CD4-positive, alpha-beta T cell treated with Interleukin-17A for 1 hour (primary cell): ENCODE results near the gene DNAH3.

Source experiments
- DNase-seq: peaks from one replicate; pipeline ENCODE4 v3.0.0-alpha.2; 2020

DNAH3 gene

DNA sequence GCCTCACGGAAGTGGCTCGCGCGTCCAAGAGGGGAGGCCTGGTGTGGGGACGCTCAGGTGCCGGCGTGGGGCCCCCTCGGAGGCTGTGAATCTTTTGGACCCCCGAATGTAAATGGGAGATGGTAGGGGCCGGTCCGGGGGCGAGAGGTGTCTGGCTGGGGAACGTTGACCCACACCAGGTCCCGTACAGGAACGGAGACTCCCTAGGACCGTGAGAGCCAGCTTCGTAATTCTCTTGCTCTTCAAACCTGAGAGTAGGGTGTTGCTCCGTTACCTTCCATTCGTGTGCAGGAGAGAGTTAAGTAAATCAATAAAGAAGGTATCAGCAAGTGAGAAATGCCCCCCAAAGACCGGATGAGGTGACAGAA lies 249.6 kb downstream of the DNAH3 start:
- DNase-seq, result no peak

- peak; percentile 94 for DNase-seq
These were observed 250.2 kb downstream of the DNAH3 start, which contains the start of the genes DCUN1D3 and LYRM1 for GRCh38 chr16:20900299-20901067. Gene DCUN1D3, minus strand, starts transcription at chr16:20900358. Its CDS starts 37,820 bp downstream, at chr16:20862538. Gene LYRM1, plus strand, starts transcription at chr16:20900771. Its CDS starts 14,785 bp downstream, at chr16:20915556.

- no peak for DNase-seq
These were observed 251.0 kb downstream of the DNAH3 start for GRCh38 chr16:20899477-20900298.

GRCh38 chr16:20899071-20899470 lies 251.6 kb downstream of the DNAH3 start:
- DNase-seq, result no peak

GRCh38 chr16:20897922-20898321 lies 252.7 kb downstream of the DNAH3 start:
- no peak for DNase-seq

GRCh38 chr16:20897253-20897897 lies 253.3 kb downstream of the DNAH3 start:
- no peak for DNase-seq

DNA sequence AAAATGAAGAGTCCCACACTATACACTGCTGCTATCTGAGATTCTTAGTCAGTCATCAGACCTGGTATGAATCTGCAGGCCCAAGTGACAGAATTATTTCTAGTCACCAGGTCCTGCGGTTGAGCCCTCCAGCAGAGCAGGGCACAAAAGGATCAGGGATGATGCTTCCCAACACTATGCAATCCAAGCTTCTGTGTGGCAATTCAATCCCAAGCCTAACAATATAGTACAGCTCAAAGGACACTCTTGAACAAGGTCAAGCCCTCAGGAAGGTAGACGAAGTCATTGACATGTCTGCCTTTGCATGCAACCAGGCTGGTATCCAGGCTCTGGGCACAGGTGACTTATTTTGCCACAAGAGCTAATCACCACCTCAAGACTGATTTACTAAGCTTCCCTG lies 256.3 kb downstream of the DNAH3 start:
- no peak for DNase-seq

- DNase-seq, result no peak
These were observed 260.9 kb downstream of the DNAH3 start for GRCh38 chr16:20889625-20890275.

DNA sequence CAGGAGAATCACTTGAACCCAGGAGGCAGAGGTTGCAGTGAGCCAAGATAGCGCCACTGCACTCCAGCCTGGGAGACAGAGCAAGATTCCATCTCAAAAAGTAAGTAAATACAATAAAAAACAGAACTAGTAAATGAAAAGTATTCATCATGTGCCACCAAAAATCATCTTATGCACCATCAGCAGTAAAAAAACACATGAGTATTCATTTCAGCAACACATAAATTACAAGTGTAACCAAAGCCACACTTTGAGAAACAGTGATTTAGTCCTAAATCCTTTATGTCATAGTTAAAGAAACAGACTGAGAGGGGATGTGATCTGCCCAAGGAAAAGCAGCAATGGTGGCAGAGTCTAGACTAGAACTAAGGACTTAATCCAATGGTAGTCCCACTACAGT lies 263.4 kb downstream of the DNAH3 start:
- no peak for DNase-seq

DNA sequence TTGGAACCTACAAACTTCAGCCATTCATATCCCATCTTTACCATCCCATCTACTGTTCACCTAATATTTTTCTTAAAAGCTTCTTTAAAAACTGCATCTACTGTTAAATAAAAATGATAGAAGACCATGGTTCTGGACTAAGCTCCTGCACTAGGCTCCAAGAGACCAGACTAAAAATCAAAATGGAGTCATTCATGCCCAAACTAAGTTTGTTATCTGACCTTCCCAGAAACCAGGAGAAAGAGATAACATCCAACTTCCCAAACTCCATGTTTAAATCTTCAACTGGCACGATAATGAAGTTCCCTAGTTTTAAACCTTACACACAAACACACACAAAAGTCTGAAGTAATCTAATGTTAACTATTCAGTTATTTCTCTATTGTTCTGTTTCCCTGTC lies 264.3 kb downstream of the DNAH3 start:
- no peak for DNase-seq

DNA sequence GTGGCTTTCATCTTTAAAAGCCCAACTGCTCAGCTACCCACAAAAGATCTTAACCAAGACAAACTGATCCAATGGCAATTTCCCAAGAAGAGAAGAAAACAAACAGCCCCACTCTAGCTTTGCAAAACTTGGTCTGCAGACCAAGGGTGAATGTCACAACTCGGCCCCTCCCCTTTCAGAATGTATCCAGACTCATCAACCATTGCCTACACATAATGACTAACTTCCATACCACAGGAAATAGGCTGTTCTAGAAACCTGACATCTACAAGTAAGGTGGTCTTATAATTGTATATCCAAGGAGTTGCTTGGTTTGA lies 266.4 kb downstream of the DNAH3 start:
- no peak for DNase-seq

GRCh38 chr16:20883554-20884239 lies 266.9 kb downstream of the DNAH3 start:
- DNase-seq, result no peak
